Measurements from ENCODE around the gene RELL2. TPM values are rescaled to one million over a fixed set of nuclear protein-coding genes. Genes with fewer than 3 reads are reported as not detected.

Gene RELL2
- total RNA-seq, 1 experiment from 2014 or later = 23.8 TPM

DNA sequence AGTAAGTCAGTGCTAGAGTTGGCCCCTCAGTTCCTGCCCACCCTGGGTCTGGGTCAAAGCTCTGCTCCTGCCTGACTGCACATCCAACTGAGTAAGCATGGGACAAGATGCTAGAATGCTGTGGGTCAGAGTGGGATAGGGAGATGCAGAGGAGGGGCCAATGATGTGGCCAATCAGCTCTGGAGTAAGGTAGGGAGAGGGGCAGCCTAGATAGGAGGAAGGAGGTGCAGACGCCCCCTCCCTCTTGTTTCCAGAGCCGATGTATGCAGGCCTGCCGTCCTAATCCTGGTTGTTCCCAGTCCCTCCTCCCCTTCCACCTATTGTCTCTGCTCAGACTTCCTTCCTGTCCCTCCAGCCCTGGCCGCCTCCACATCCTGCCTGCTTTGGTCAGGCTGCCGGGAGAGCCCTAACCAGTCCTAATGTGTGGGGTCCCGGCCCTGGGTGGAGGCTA lies 44.0 kb downstream of the RELL2 start (continued):
- TF ChIP-seq GRHL2 (CRISPR knock-in tag; IDR thresholded peaks at IDR 0.05; ENCODE audit: insufficient replicate concordance, severe bottlenecking) (no peak), FOXP1 (CRISPR knock-in tag; IDR thresholded peaks at IDR 0.05; ENCODE audit: borderline replicate concordance) (0 out of 2 replicates have a peak, but pooled peaks have one; percentile 29), HMGXB4 (CRISPR knock-in tag; IDR thresholded peaks at IDR 0.05) (no peak), NR1H2 (CRISPR knock-in tag; IDR thresholded peaks at IDR 0.05) (no peak), ZSCAN18 (CRISPR knock-in tag; IDR thresholded peaks at IDR 0.05) (no peak), ZNF138 (CRISPR knock-in tag; conservative IDR thresholded peaks at IDR 0.05) (no peak), ZNF425 (CRISPR knock-in tag; conservative IDR thresholded peaks at IDR 0.05) (no peak), RORB (CRISPR knock-in tag; IDR thresholded peaks at IDR 0.05) (no peak), ESRRA (CRISPR knock-in tag; IDR thresholded peaks at IDR 0.05; ENCODE audit: borderline replicate concordance) (no peak), TEAD1 (CRISPR knock-in tag; IDR thresholded peaks at IDR 0.05) (no peak; the same call in 1 of the 2 replicates), ZBTB21 (CRISPR knock-in tag; IDR thresholded peaks at IDR 0.05; ENCODE audit: borderline replicate concordance) (no peak), NFE2L1 (CRISPR knock-in tag; IDR thresholded peaks at IDR 0.05) (no peak), ZNF232 (CRISPR knock-in tag; IDR thresholded peaks at IDR 0.05) (peak; percentile 61; the same call in 1 of the 2 replicates), CDX4 (CRISPR knock-in tag; IDR thresholded peaks at IDR 0.05; ENCODE audit: borderline replicate concordance) (no peak), EMX1 (CRISPR knock-in tag; IDR thresholded peaks at IDR 0.05) (no peak), FOXK1 (CRISPR knock-in tag; IDR thresholded peaks at IDR 0.05) (peak; percentile 68)
- TF ChIP-seq, protein P1, sequence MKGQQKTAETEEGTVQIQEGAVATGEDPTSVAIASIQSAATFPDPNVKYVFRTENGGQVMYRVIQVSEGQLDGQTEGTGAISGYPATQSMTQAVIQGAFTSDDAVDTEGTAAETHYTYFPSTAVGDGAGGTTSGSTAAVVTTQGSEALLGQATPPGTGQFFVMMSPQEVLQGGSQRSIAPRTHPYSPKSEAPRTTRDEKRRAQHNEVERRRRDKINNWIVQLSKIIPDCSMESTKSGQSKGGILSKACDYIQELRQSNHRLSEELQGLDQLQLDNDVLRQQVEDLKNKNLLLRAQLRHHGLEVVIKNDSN (CRISPR knock-in tag; IDR thresholded peaks at IDR 0.05) = no peak
- TF ChIP-seq, protein P2, sequence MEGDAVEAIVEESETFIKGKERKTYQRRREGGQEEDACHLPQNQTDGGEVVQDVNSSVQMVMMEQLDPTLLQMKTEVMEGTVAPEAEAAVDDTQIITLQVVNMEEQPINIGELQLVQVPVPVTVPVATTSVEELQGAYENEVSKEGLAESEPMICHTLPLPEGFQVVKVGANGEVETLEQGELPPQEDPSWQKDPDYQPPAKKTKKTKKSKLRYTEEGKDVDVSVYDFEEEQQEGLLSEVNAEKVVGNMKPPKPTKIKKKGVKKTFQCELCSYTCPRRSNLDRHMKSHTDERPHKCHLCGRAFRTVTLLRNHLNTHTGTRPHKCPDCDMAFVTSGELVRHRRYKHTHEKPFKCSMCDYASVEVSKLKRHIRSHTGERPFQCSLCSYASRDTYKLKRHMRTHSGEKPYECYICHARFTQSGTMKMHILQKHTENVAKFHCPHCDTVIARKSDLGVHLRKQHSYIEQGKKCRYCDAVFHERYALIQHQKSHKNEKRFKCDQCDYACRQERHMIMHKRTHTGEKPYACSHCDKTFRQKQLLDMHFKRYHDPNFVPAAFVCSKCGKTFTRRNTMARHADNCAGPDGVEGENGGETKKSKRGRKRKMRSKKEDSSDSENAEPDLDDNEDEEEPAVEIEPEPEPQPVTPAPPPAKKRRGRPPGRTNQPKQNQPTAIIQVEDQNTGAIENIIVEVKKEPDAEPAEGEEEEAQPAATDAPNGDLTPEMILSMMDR (IDR thresholded peaks at IDR 0.05) = no peak
- TF ChIP-seq, protein P3, sequence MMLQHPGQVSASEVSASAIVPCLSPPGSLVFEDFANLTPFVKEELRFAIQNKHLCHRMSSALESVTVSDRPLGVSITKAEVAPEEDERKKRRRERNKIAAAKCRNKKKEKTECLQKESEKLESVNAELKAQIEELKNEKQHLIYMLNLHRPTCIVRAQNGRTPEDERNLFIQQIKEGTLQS (CRISPR knock-in tag; conservative IDR thresholded peaks at IDR 0.05) = no peak
- TF ChIP-seq, protein P4, sequence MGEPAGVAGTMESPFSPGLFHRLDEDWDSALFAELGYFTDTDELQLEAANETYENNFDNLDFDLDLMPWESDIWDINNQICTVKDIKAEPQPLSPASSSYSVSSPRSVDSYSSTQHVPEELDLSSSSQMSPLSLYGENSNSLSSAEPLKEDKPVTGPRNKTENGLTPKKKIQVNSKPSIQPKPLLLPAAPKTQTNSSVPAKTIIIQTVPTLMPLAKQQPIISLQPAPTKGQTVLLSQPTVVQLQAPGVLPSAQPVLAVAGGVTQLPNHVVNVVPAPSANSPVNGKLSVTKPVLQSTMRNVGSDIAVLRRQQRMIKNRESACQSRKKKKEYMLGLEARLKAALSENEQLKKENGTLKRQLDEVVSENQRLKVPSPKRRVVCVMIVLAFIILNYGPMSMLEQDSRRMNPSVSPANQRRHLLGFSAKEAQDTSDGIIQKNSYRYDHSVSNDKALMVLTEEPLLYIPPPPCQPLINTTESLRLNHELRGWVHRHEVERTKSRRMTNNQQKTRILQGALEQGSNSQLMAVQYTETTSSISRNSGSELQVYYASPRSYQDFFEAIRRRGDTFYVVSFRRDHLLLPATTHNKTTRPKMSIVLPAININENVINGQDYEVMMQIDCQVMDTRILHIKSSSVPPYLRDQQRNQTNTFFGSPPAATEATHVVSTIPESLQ (CRISPR knock-in tag; IDR thresholded peaks at IDR 0.05) = no peak
- TF ChIP-seq, protein P5, sequence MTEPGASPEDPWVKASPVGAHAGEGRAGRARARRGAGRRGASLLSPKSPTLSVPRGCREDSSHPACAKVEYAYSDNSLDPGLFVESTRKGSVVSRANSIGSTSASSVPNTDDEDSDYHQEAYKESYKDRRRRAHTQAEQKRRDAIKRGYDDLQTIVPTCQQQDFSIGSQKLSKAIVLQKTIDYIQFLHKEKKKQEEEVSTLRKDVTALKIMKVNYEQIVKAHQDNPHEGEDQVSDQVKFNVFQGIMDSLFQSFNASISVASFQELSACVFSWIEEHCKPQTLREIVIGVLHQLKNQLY (CRISPR knock-in tag; IDR thresholded peaks at IDR 0.05) = no peak
- TF ChIP-seq, protein P6, sequence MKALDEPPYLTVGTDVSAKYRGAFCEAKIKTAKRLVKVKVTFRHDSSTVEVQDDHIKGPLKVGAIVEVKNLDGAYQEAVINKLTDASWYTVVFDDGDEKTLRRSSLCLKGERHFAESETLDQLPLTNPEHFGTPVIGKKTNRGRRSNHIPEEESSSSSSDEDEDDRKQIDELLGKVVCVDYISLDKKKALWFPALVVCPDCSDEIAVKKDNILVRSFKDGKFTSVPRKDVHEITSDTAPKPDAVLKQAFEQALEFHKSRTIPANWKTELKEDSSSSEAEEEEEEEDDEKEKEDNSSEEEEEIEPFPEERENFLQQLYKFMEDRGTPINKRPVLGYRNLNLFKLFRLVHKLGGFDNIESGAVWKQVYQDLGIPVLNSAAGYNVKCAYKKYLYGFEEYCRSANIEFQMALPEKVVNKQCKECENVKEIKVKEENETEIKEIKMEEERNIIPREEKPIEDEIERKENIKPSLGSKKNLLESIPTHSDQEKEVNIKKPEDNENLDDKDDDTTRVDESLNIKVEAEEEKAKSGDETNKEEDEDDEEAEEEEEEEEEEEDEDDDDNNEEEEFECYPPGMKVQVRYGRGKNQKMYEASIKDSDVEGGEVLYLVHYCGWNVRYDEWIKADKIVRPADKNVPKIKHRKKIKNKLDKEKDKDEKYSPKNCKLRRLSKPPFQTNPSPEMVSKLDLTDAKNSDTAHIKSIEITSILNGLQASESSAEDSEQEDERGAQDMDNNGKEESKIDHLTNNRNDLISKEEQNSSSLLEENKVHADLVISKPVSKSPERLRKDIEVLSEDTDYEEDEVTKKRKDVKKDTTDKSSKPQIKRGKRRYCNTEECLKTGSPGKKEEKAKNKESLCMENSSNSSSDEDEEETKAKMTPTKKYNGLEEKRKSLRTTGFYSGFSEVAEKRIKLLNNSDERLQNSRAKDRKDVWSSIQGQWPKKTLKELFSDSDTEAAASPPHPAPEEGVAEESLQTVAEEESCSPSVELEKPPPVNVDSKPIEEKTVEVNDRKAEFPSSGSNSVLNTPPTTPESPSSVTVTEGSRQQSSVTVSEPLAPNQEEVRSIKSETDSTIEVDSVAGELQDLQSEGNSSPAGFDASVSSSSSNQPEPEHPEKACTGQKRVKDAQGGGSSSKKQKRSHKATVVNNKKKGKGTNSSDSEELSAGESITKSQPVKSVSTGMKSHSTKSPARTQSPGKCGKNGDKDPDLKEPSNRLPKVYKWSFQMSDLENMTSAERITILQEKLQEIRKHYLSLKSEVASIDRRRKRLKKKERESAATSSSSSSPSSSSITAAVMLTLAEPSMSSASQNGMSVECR (CRISPR knock-in tag; IDR thresholded peaks at IDR 0.05; ENCODE audit: borderline replicate concordance) = no peak

Measured in WTC11 (cell line).